Psoas muscle (tissue), 8 donors: ENCODE results near the gene BUD13. TPM values are rescaled to one million over a fixed set of nuclear protein-coding genes. Genes with fewer than 3 reads are reported as not detected.

Experiments
- ATAC-seq, 4 donors: fragments of 200-7000 bp; cut with Tn5 transposase; one replicate each; pipeline ENCODE4 v1.9.1; 2020; ENCODE audit warnings: moderate library complexity in 3 of 4, mild to moderate bottlenecking in 2 of 4
- DNase-seq, 2 donors: peaks; one replicate each; pipeline ENCODE4 v3.0.0-alpha.2; 2020
- H3K27ac ChIP-seq: fragments of 200-600 bp; one replicate; pipeline ENCODE4 v1.8.0; 2022
- H3K27me3 ChIP-seq, 3 donors: fragments of 200-600 bp in 1 of 3; one replicate each; pipeline versions ENCODE4 v1.6.1 to v1.8.0; 2013 to 2022; ENCODE audit warnings: low read length in 2 of 3, mild to moderate bottlenecking in 2 of 3, moderate library complexity in 1 of 3; ENCODE audit not compliant: insufficient read depth in 3 of 3
- H3K36me3 ChIP-seq, 2 donors: fragments of 200-600 bp in 1 of 2; one replicate each; pipeline versions ENCODE4 v1.6.1 to v1.8.0; 2013 to 2022; ENCODE audit warnings: low read depth in 1 of 2, mild to moderate bottlenecking in 1 of 2, moderate library complexity in 1 of 2; ENCODE audit not compliant: insufficient read depth in 1 of 2
- H3K4me1 ChIP-seq: fragments of 200-600 bp; one replicate; pipeline ENCODE4 v1.8.0; 2022
- H3K4me3 ChIP-seq: fragments of 200-600 bp; one replicate; pipeline ENCODE4 v1.8.0; 2022; ENCODE audit warnings: mild to moderate bottlenecking
- H3K9me3 ChIP-seq: fragments of 200-600 bp; one replicate; pipeline ENCODE4 v1.8.0; 2022
- CTCF ChIP-seq: fragments of 200-600 bp; IDR thresholded peaks from one replicate; pipeline ENCODE4 v1.8.0; 2022; ENCODE audit warnings: antibody characterized with exemption
- WGBS, 3 donors: extraction: QIAGEN DNeasy Blood & Tissue Kit; methylation state at CpG; one replicate each; pipeline versions ENCODE4 v1.1.6 to v1.1.7; 2013; 5-methylcytosine and 5-hydroxymethylcytosine counted together
- intact Hi-C, 2 donors: fragments of 100-400 bp; cut with DNase I; formaldehyde crosslinking; loops; one replicate each; pipeline versions ENCODE4 v1.11.0 to v1.14.2; 2022
- polyA plus RNA-seq, 3 donors: library from polyadenylated mRNA; stranded (reverse); fragments of 200-250 nt; gene quantifications; one replicate each; pipeline ENCODE4 v1.2.3, GENCODE V29; 2013
- total RNA-seq, 4 donors: library from RNA; stranded (reverse); fragmentation: NEBNext Ultra II Directional in 2 of 4; extraction: Animal tissue kit (Norgen Biotek cat#: 25700) in 2 of 4; gene quantifications; one replicate each; pipeline versions ENCODE4 v1.2.1 to v1.2.4, GENCODE V29; 2021 to 2023
- donor health status: healthy with polysubstance abuse.
- donor health status: DM: no; HTN: no; CAD: no; lungs with moderate emphysema.
- donor health status: Bipolar disorder and iron deficiency.
- donor health status: healthy.
- donor health status: DM: yes; HTN: yes; CAD: no.
- donor health status: DM: no; HTN: no; CAD: no.
- donor health status: DM: no; HTN: no; CAD: no.
- donor health status: DM: yes; HTN: yes; CAD: no.

Gene BUD13
- total and polyA plus RNA-seq, 7 donors = 8.6 to 17.1 (median 11.2) TPM

GRCh38 chr11:116700586-116701220 lies 72.1 kb downstream of the BUD13 start:
- TF ChIP-seq CTCF = no peak
- 93 to 95% (median 94%) methylated on average over 6 of the region's 6 CpGs for WGBS, 3 donors
- no peak overlapping the region for H3K4me3 ChIP-seq
- intact Hi-C loops = no loop called here
- H3K4me1 ChIP-seq = no peaks in the 10 kb centered on the region
- no peak for DNase-seq
- H3K36me3 ChIP-seq = no peaks in the 10 kb centered on the region
- ATAC-seq = no peak
- no peaks in the 10 kb centered on the region for H3K27me3 ChIP-seq
- no peak overlapping the region for H3K27ac ChIP-seq
- H3K9me3 ChIP-seq = no peaks in the 10 kb centered on the region

Other genes with a start within 250 kb of the BUD13 start
- 10 to 100 TPM; 41.4 to 63.2 (median 56.1) TPM for gene ZPR1, start 15.0 kb upstream of the BUD13 start, total RNA-seq
- gene ZPR1, start 15.0 kb upstream of the BUD13 start, polyA plus RNA-seq = 10 to 100 TPM; 40.1 to 98.6 (median 70.2) TPM
- not detected for gene APOA5, start 18.9 kb upstream of the BUD13 start, total RNA-seq
- under 1 TPM in 1 of 3 donors, not detected in 2; 0.05 TPM for gene APOA5, start 18.9 kb upstream of the BUD13 start, polyA plus RNA-seq
- under 1 TPM in 1 of 4 donors, not detected in 3; 0.50 TPM for gene APOA4, start 50.3 kb upstream of the BUD13 start, total RNA-seq
- gene APOA4, start 50.3 kb upstream of the BUD13 start, polyA plus RNA-seq = 1 to 10 TPM in 1 of 3 donors, under 1 TPM in 1, not detected in 1; 0.44 to 6.0 TPM
- gene APOC3, start 56.9 kb upstream of the BUD13 start, total RNA-seq = under 1 TPM in 1 of 4 donors, not detected in 3; 0.46 TPM
- 1 to 10 TPM in 1 of 3 donors, under 1 TPM in 1, not detected in 1; 0.26 to 2.2 TPM for gene APOC3, start 56.9 kb upstream of the BUD13 start, polyA plus RNA-seq
- under 1 TPM in 3 of 4 donors, not detected in 1; 0.30 to 0.58 (median 0.30) TPM for gene APOA1, start 64.6 kb upstream of the BUD13 start, total RNA-seq
- gene APOA1, start 64.6 kb upstream of the BUD13 start, polyA plus RNA-seq = 1 to 10 TPM in 1 of 3 donors, under 1 TPM in 2; 0.44 to 4.9 (median 0.46) TPM